Endothelial cell of umbilical vein (primary cell): Measurements from ENCODE around the gene ECSIT. TPM values are rescaled to one million over a fixed set of nuclear protein-coding genes. Genes with fewer than 3 reads are reported as not detected.

ENCODE experiments used
- BruUV-seq: library from RNA; stranded (reverse); fragments of 400-500 nt; replicated peaks from 2 replicates; lab custom pipeline; 2021; lab: Mats Ljungman, UMichigan
- CTCF ChIA-PET: fragments of 300-600, 350-600 bp; sonication (Branson Sonifier 250); formaldehyde crosslinking; loops from one replicate; lab custom pipeline; 2021; ENCODE audit warnings: antibody characterized with exemption, inconsistent platforms; lab: Charles Lee
- POLR2A ChIA-PET: fragments of 300-600, 350-600 bp; sonication (Branson Sonifier 250); formaldehyde crosslinking; loops from one replicate; lab custom pipeline; 2021; ENCODE audit warnings: antibody characterized with exemption, inconsistent platforms; lab: Charles Lee
- DNase-seq: peaks from one replicate; pipeline ENCODE4 v3.0.0-alpha.2; 2011; ENCODE audit warnings: low read depth, low spot score
- FAIRE-seq: peaks from 2 replicates; lab custom pipeline; 2011; peaks lifted over from hg19 to GRCh38; lab: Jason Lieb, UNC
- H2AFZ ChIP-seq: 2 replicates; pipeline ENCODE4 v1.6.0; 2012; ENCODE audit warnings: low read depth, low read length, control low read depth, inconsistent platforms
- H3K27ac ChIP-seq: 2 replicates; pipeline ENCODE4 v1.5.1; 2011; ENCODE audit warnings: low read depth, mild to moderate bottlenecking, control low read depth, low read length, moderate library complexity; ENCODE audit not compliant: insufficient read depth
- H3K27me3 ChIP-seq, 2 experiments: 2 replicates each; pipeline versions ENCODE4 v1.6.0 to v1.6.1; 2011; ENCODE audit warnings: low read length in 2 of 2, mixed read lengths in 1 of 2; ENCODE audit not compliant: control insufficient read depth in 2 of 2, insufficient read depth in 2 of 2
- H3K36me3 ChIP-seq, 2 experiments: 2 replicates in 1 of 2; 3 replicates in 1 of 2; pipeline ENCODE4 v1.5.1; 2011; ENCODE audit warnings: low read length in 2 of 2, mild to moderate bottlenecking in 1 of 2, moderate library complexity in 1 of 2; ENCODE audit not compliant: control insufficient read depth in 2 of 2, insufficient read depth in 2 of 2; ENCODE audit errors: extremely low read depth in 1 of 2
- H3K4me1 ChIP-seq: 3 replicates; pipeline ENCODE4 v1.5.1; 2011; ENCODE audit warnings: mild to moderate bottlenecking, low read length; ENCODE audit not compliant: control insufficient read depth, insufficient read depth; ENCODE audit errors: extremely low read depth
- H3K4me2 ChIP-seq: 2 replicates; pipeline ENCODE4 v1.6.1; 2011; ENCODE audit warnings: low read length, control low read depth, mixed read lengths; ENCODE audit not compliant: insufficient read depth
- H3K4me3 ChIP-seq, 3 experiments: fragments of 200-600 bp in 1 of 3; sonication (generic), shearing (Covaris generic) in 1 of 3; replicated peaks in 1 of 3; 2 replicates each; pipeline ENCODE4 v1.5.1; 2011 to 2016; ENCODE audit warnings: control low read depth in 3 of 3, low read length in 3 of 3, mild to moderate bottlenecking in 2 of 3, inconsistent platforms in 1 of 3, low read depth in 1 of 3, moderate library complexity in 1 of 3; ENCODE audit not compliant: insufficient read depth in 1 of 3
- H3K79me2 ChIP-seq: 2 replicates; pipeline ENCODE4 v1.6.0; 2012; ENCODE audit warnings: low read length, inconsistent platforms; ENCODE audit not compliant: control insufficient read depth, insufficient read depth
- H3K9ac ChIP-seq: replicated peaks from 2 replicates; pipeline ENCODE3; 2011; ENCODE audit warnings: low read length, control low read depth; ENCODE audit not compliant: insufficient read depth; ENCODE audit errors: extremely low read depth
- H3K9me1 ChIP-seq: replicated peaks from 3 replicates; pipeline ENCODE4 v1.6.0; 2011; ENCODE audit warnings: mild to moderate bottlenecking, low read length; ENCODE audit not compliant: control insufficient read depth, insufficient read depth; ENCODE audit errors: extremely low read depth
- H3K9me3 ChIP-seq: replicated peaks from 2 replicates; pipeline ENCODE4 v1.5.1; 2012; ENCODE audit warnings: low read length, inconsistent platforms; ENCODE audit not compliant: control insufficient read depth, insufficient read depth
- H4K20me1 ChIP-seq: replicated peaks from 2 replicates; pipeline ENCODE3; 2011; ENCODE audit warnings: mild to moderate bottlenecking, low read length; ENCODE audit not compliant: control insufficient read depth, insufficient read depth; ENCODE audit errors: extremely low read depth
- CTCF ChIP-seq, 2 donors: IDR thresholded peaks; 1 replicate in 1 of 2; 2 replicates in 1 of 2; pipeline ENCODE4 v1.5.1; 2011; ENCODE audit warnings: low read length in 2 of 2, mild to moderate bottlenecking in 2 of 2, moderate library complexity in 2 of 2, control low read depth in 1 of 2, inconsistent platforms in 1 of 2, low read depth in 1 of 2; ENCODE audit not compliant: insufficient read depth in 1 of 2; ENCODE audit errors: extremely low read depth in 1 of 2
- EZH2 ChIP-seq: IDR thresholded peaks from 2 replicates; pipeline ENCODE4 v1.6.1; 2012; ENCODE audit warnings: borderline replicate concordance, low read depth, mild to moderate bottlenecking, moderate library complexity, low read length, inconsistent platforms; ENCODE audit not compliant: severe bottlenecking
- FOS ChIP-seq: IDR thresholded peaks from 2 replicates; pipeline ENCODE4 v1.6.1; 2011; ENCODE audit warnings: mild to moderate bottlenecking, low read length, moderate library complexity, borderline replicate concordance; ENCODE audit not compliant: insufficient read depth
- GATA2 ChIP-seq: IDR thresholded peaks from 2 replicates; pipeline ENCODE4 v1.7.0; 2011; ENCODE audit warnings: low read depth, mild to moderate bottlenecking, moderate library complexity, mixed read lengths, low read length; ENCODE audit not compliant: insufficient read length, insufficient read depth
- JUN ChIP-seq: IDR thresholded peaks from 2 replicates; pipeline ENCODE4 v1.6.1; 2011; ENCODE audit warnings: borderline replicate concordance, low read depth; ENCODE audit not compliant: insufficient read length, insufficient read depth
- MAX ChIP-seq: IDR thresholded peaks from 2 replicates; pipeline ENCODE4 v1.6.1; 2011; ENCODE audit not compliant: insufficient read depth, insufficient read length
- MYC ChIP-seq: IDR thresholded peaks from one replicate; pipeline ENCODE4 v1.6.1; 2011; ENCODE audit warnings: mild to moderate bottlenecking, low read depth, low read length
- POLR2A ChIP-seq: IDR thresholded peaks from 2 replicates; pipeline ENCODE4 v1.6.1; 2012; ENCODE audit warnings: low read depth, mild to moderate bottlenecking, control low read depth, low read length
- POLR2AphosphoS5 ChIP-seq: IDR thresholded peaks from 2 replicates; pipeline ENCODE4 v1.6.1; 2012; ENCODE audit warnings: low read depth, mild to moderate bottlenecking, control low read depth, low read length, moderate library complexity; ENCODE audit not compliant: insufficient read depth
- dilution Hi-C: fragments of 300-500 bp; cut with MboI; formaldehyde crosslinking; loops from one replicate; pipeline ENCODE4 v1.15.0; 2019; ENCODE audit warnings: low sequenced_read_pairs; ENCODE audit not compliant: extremely low pct_ligation_motif_present
- intact Hi-C: fragments of 100-400 bp; cut with micrococcal nuclease; formaldehyde crosslinking; loops from one replicate; pipeline ENCODE4 v1.10.0; 2022
- polyA plus RNA-seq, 4 experiments: library from polyadenylated mRNA; depleted of rRNA in 3 of 4; stranded (reverse) in 3 of 4; unstranded in 1 of 4; fragments of >200 nt; gene quantifications; 2 replicates each; pipeline versions ENCODE4 v1.2.1 to v1.2.3, GENCODE V29; 2011 to 2012; ENCODE audit warnings: missing spikeins in 1 of 4
- total RNA-seq: library from RNA; stranded (reverse); gene quantifications from 2 replicates; pipeline ENCODE4 v1.2.3, GENCODE V29; 2021

The ECSIT gene
- total and polyA plus RNA-seq, 2 donors (not counting 3 experiments of a cell fraction or from before 2014, with no cell fraction given): 32.4 to 47.2 TPM

GRCh38 chr19:11457115-11457514 is 71.8 kb downstream of the ECSIT start:
- no peak for DNase-seq
- no peaks in the 10 kb centered on the region for H3K9me3 ChIP-seq
- no peak overlapping the region for H3K4me2 ChIP-seq
- TF ChIP-seq POLR2AphosphoS5 (no peak), POLR2A (no peak), MAX (no peak), GATA2 (no peak), CTCF (IDR thresholded peaks at IDR 0.05; ENCODE audit: extremely low read depth in 1 of 2, insufficient read depth in 1 of 2, low read depth in 1 of 2, low read length in 2 of 2) (no peak), FOS (no peak), JUN (no peak), EZH2 (no peak), MYC (no peak)
- H3K27ac ChIP-seq: no peak overlapping the region
- no peaks in the 10 kb centered on the region for H3K27me3 ChIP-seq
- POLR2A ChIA-PET: no interaction called here
- H3K79me2 ChIP-seq: no peaks in the 10 kb centered on the region
- H3K4me1 ChIP-seq: no peaks in the 10 kb centered on the region
- no TSS peak for BruUV-seq
- no peaks in the 10 kb centered on the region for H3K9me1 ChIP-seq
- no peak overlapping the region for H2AFZ ChIP-seq
- H3K36me3 ChIP-seq: no peaks in the 10 kb centered on the region
- dilution Hi-C loops (no loop called here), intact Hi-C loops (no loop called here)
- no peak for FAIRE-seq
- H3K9ac ChIP-seq: no peak overlapping the region
- CTCF ChIA-PET: no interaction called here
- no peaks in the 10 kb centered on the region for H4K20me1 ChIP-seq
- no peak overlapping the region for H3K4me3 ChIP-seq
